SU-DHL-6 (cell line): ENCODE measurements around the gene PRPS2.

ENCODE experiments used
- H2AFZ ChIP-seq: fragments of 200-600 bp; sonication (generic); 2 replicates; pipeline ENCODE4 v1.6.1; 2014; ENCODE audit warnings: low read depth, mild to moderate bottlenecking, moderate library complexity, mixed read lengths, antibody characterized with exemption, low read length; ENCODE audit not compliant: severe bottlenecking
- H3F3A ChIP-seq: fragments of 200-600 bp; shearing (Covaris generic); 2 replicates; pipeline ENCODE4 v1.6.0; 2016; ENCODE audit warnings: antibody characterized with exemption, mild to moderate bottlenecking; ENCODE audit not compliant: insufficient read depth
- H3K27ac ChIP-seq: fragments of 200-600 bp; sonication (generic); 2 replicates; pipeline ENCODE4 v1.5.1; 2016; ENCODE audit warnings: low read depth, mild to moderate bottlenecking, low read length, moderate library complexity, mixed read lengths
- H3K27me3 ChIP-seq: fragments of 200-600 bp; sonication (generic), shearing (Covaris generic); 2 replicates; pipeline ENCODE4 v1.6.0; 2014; ENCODE audit warnings: mild to moderate bottlenecking, low read length
- H3K36me3 ChIP-seq: fragments of 200-600 bp; sonication (generic); 2 replicates; pipeline ENCODE4 v1.6.1; 2014; ENCODE audit warnings: mild to moderate bottlenecking, low read length, mixed read lengths
- H3K4me2 ChIP-seq: fragments of 300-600, 200-600 bp; shearing (Covaris generic), sonication (generic); 2 replicates; pipeline ENCODE4 v1.6.0; 2014; ENCODE audit warnings: low read length, low read depth, mild to moderate bottlenecking; ENCODE audit not compliant: poor library complexity, severe bottlenecking
- H3K4me3 ChIP-seq: fragments of 200-600 bp; sonication (generic); 2 replicates; pipeline ENCODE4 v1.5.1; 2014; ENCODE audit warnings: antibody characterized with exemption, low read length, mild to moderate bottlenecking, mixed read lengths; ENCODE audit not compliant: insufficient read depth, poor library complexity, severe bottlenecking
- H3K79me2 ChIP-seq: fragments of 200-600 bp; sonication (generic); 2 replicates; pipeline ENCODE4 v1.6.1; 2014; ENCODE audit warnings: mild to moderate bottlenecking, low read length, moderate library complexity; ENCODE audit not compliant: insufficient read depth
- H3K9ac ChIP-seq: fragments of 200-600 bp; sonication (generic); 2 replicates; pipeline ENCODE4 v1.7.0; 2014; ENCODE audit warnings: mild to moderate bottlenecking, low read length
- H3K9me2 ChIP-seq: fragments of 200-600 bp; sonication (generic); replicated peaks from 2 replicates; pipeline ENCODE4 v1.6.1; 2014; ENCODE audit warnings: low read length; ENCODE audit not compliant: insufficient read depth
- H3K9me3 ChIP-seq: fragments of 200-600 bp; sonication (generic); 2 replicates; pipeline ENCODE4 v1.6.1; 2014; ENCODE audit warnings: low read length, mixed read lengths; ENCODE audit not compliant: insufficient read depth
- H4K20me1 ChIP-seq: fragments of 200-600 bp; sonication (generic); 2 replicates; pipeline ENCODE4 v1.6.1; 2014; ENCODE audit warnings: low read depth, mild to moderate bottlenecking, antibody characterized with exemption, low read length, moderate library complexity, mixed read lengths
- CTCF ChIP-seq: fragments of 200-600 bp; sonication (generic); IDR thresholded peaks from one replicate; pipeline ENCODE4 v1.5.1; 2017; ENCODE audit warnings: antibody characterized with exemption, mild to moderate bottlenecking, low read length, moderate library complexity; ENCODE audit not compliant: insufficient read depth, poor library complexity, severe bottlenecking
- EZH2phosphoT487 ChIP-seq: fragments of 200-600 bp; sonication (generic), shearing (Covaris generic); conservative IDR thresholded peaks from 2 replicates; pipeline ENCODE4 v1.6.1; 2018; ENCODE audit warnings: mild to moderate bottlenecking, antibody characterized with exemption, low read length, moderate library complexity, mixed read lengths

PRPS2 gene

GRCh38 chrX:12751887-12752286 is 39.3 kb upstream of the PRPS2 start:
- H3K27me3 ChIP-seq: no peaks in the 10 kb centered on the region
- no peak overlapping the region for H3K4me3 ChIP-seq
- no peaks in the 10 kb centered on the region for H4K20me1 ChIP-seq
- H3K36me3 ChIP-seq: no peaks in the 10 kb centered on the region
- H2AFZ ChIP-seq: no peak overlapping the region
- H3K9me3 ChIP-seq: no peaks in the 10 kb centered on the region
- H3K27ac ChIP-seq: no peak overlapping the region
- no peak overlapping the region for H3K4me2 ChIP-seq
- no peak overlapping the region for H3K9ac ChIP-seq
- TF ChIP-seq CTCF (no peak), EZH2phosphoT487 (no peak)
- no peaks in the 10 kb centered on the region for H3K79me2 ChIP-seq
- no peaks in the 10 kb centered on the region for H3K9me2 ChIP-seq
- no peaks in the 10 kb centered on the region for H3F3A ChIP-seq

- Histone ChIP-seq H3K79me2 (no peaks in the 10 kb centered on the region), H3F3A (no peaks in the 10 kb centered on the region), H3K9ac (no peak overlapping the region), H3K4me3 (no peak overlapping the region), H3K9me3 (no peaks in the 10 kb centered on the region), H2AFZ (no peak overlapping the region), H3K36me3 (no peaks in the 10 kb centered on the region), H3K4me2 (no peak overlapping the region), H3K27me3 (no peaks in the 10 kb centered on the region), H4K20me1 (no peaks in the 10 kb centered on the region), H3K9me2 (no peaks in the 10 kb centered on the region), H3K27ac (no peak overlapping the region)
- no peak for TF ChIP-seq EZH2phosphoT487
- TF ChIP-seq CTCF: no peak
Observed at GRCh38 chrX:12753366-12753765, 37.8 kb upstream of the PRPS2 start.

GRCh38 chrX:12758291-12758690 is 32.9 kb upstream of the PRPS2 start:
- no peaks in the 10 kb centered on the region for H3K36me3 ChIP-seq
- no peaks in the 10 kb centered on the region for H4K20me1 ChIP-seq
- no peak overlapping the region for H3K27ac ChIP-seq
- no peaks in the 10 kb centered on the region for H3K9me2 ChIP-seq
- H3K9ac ChIP-seq: no peak overlapping the region
- H3K27me3 ChIP-seq: no peaks in the 10 kb centered on the region
- H3K4me2 ChIP-seq: no peak overlapping the region
- H3F3A ChIP-seq: no peaks in the 10 kb centered on the region
- H3K79me2 ChIP-seq: no peaks in the 10 kb centered on the region
- TF ChIP-seq CTCF (no peak), EZH2phosphoT487 (no peak)
- H3K9me3 ChIP-seq: no peaks in the 10 kb centered on the region
- H3K4me3 ChIP-seq: no peak overlapping the region
- no peak overlapping the region for H2AFZ ChIP-seq
